ENCODE measurements around the gene BCKDHB.

Gene BCKDHB

GRCh38 chr6:80333342-80333741 is 226.9 kb downstream of the BCKDHB start:
- no peak for DNase-seq

GRCh38 chr6:80335121-80335531 is 228.7 kb downstream of the BCKDHB start:
- no peak for DNase-seq

- DNase-seq: no peak
Observed at GRCh38 chr6:80336911-80337310, 230.4 kb downstream of the BCKDHB start.

GRCh38 chr6:80338201-80338836 is 231.8 kb downstream of the BCKDHB start:
- DNase-seq: peak; percentile 45

- no peak for DNase-seq
Observed at GRCh38 chr6:80339421-80339820, 232.9 kb downstream of the BCKDHB start.

- DNase-seq: no peak
Observed at GRCh38 chr6:80340280-80340679, 233.8 kb downstream of the BCKDHB start.

GRCh38 chr6:80340686-80341085 is 234.2 kb downstream of the BCKDHB start:
- DNase-seq: no peak

- DNase-seq: no peak
Observed at GRCh38 chr6:80341330-80341729, 234.9 kb downstream of the BCKDHB start.

- no peak for DNase-seq
Observed at GRCh38 chr6:80343511-80343910, 237.0 kb downstream of the BCKDHB start.

GRCh38 chr6:80347101-80347500 is 240.6 kb downstream of the BCKDHB start:
- no peak for DNase-seq

- DNase-seq: no peak
Observed at GRCh38 chr6:80348263-80348662, 241.8 kb downstream of the BCKDHB start.

- no peak for DNase-seq
Observed at GRCh38 chr6:80356000-80356399, 249.5 kb downstream of the BCKDHB start.

- no peak for DNase-seq
Observed at GRCh38 chr6:80356545-80356944, 250.1 kb downstream of the BCKDHB start.

- no peak for DNase-seq
Observed at GRCh38 chr6:80357081-80357480, 250.6 kb downstream of the BCKDHB start.

GRCh38 chr6:80357674-80358073 is 251.2 kb downstream of the BCKDHB start:
- DNase-seq: no peak

GRCh38 chr6:80363501-80364122 is 257.1 kb downstream of the BCKDHB start:
- no peak for DNase-seq

GRCh38 chr6:80364149-80364548 is 257.7 kb downstream of the BCKDHB start:
- no peak for DNase-seq

- DNase-seq: no peak
Observed at GRCh38 chr6:80366051-80366450, 259.6 kb downstream of the BCKDHB start.

GRCh38 chr6:80366714-80367113 is 260.2 kb downstream of the BCKDHB start:
- no peak for DNase-seq

- DNase-seq: no peak
Observed at GRCh38 chr6:80376411-80376810, 269.9 kb downstream of the BCKDHB start.

GRCh38 chr6:80380566-80380965 is 274.1 kb downstream of the BCKDHB start:
- DNase-seq: no peak

GRCh38 chr6:80382811-80383210 is 276.3 kb downstream of the BCKDHB start:
- DNase-seq: no peak

GRCh38 chr6:80388507-80388906 is 282.0 kb downstream of the BCKDHB start:
- no peak for DNase-seq

Measured in T-helper 9 cell (primary cell).